ENCODE measurements around the gene TUT4.

Gene TUT4

GRCh38 chr1:52531249-52531872 is 21.5 kb downstream of the TUT4 start:
- DNase-seq, result no peak

- no peak for DNase-seq
These were observed 22.2 kb downstream of the TUT4 start for GRCh38 chr1:52530563-52531144.

GRCh38 chr1:52523376-52523775 is 29.5 kb downstream of the TUT4 start:
- DNase-seq, result no peak

GRCh38 chr1:52520148-52520547 is 32.7 kb downstream of the TUT4 start:
- DNase-seq, result no peak

GRCh38 chr1:52518962-52519361 is 33.9 kb downstream of the TUT4 start:
- no peak for DNase-seq

GRCh38 chr1:52511851-52512615 is 40.9 kb downstream of the TUT4 start:
- no peak for DNase-seq

GRCh38 chr1:52511439-52511838 is 41.5 kb downstream of the TUT4 start:
- DNase-seq, result no peak

- DNase-seq, result no peak
These were observed 45.9 kb downstream of the TUT4 start for GRCh38 chr1:52506920-52507546.

- no peak for DNase-seq
These were observed 46.5 kb downstream of the TUT4 start for GRCh38 chr1:52506349-52506748.

GRCh38 chr1:52504720-52505119 is 48.2 kb downstream of the TUT4 start:
- no peak for DNase-seq

- DNase-seq, result no peak
These were observed 49.2 kb downstream of the TUT4 start for GRCh38 chr1:52503706-52504105.

- DNase-seq, result no peak
These were observed 50.1 kb downstream of the TUT4 start for GRCh38 chr1:52502789-52503188.

- DNase-seq, result no peak
These were observed 65.3 kb downstream of the TUT4 start for GRCh38 chr1:52487632-52488031.

- DNase-seq, result no peak
These were observed 70.4 kb downstream of the TUT4 start for GRCh38 chr1:52482326-52483004.

GRCh38 chr1:52479076-52479475 is 73.8 kb downstream of the TUT4 start:
- no peak for DNase-seq

GRCh38 chr1:52477876-52478275 is 75.0 kb downstream of the TUT4 start:
- no peak for DNase-seq

GRCh38 chr1:52476943-52477342 is 75.9 kb downstream of the TUT4 start:
- no peak for DNase-seq

GRCh38 chr1:52474807-52475206 is 78.1 kb downstream of the TUT4 start:
- no peak for DNase-seq

GRCh38 chr1:52473039-52473438 is 79.9 kb downstream of the TUT4 start:
- DNase-seq, result no peak

- DNase-seq, result no peak
These were observed 80.5 kb downstream of the TUT4 start for GRCh38 chr1:52472384-52472783.

GRCh38 chr1:52469108-52469507 is 83.8 kb downstream of the TUT4 start:
- DNase-seq, result no peak

GRCh38 chr1:52463891-52464290 is 89.0 kb downstream of the TUT4 start:
- DNase-seq, result no peak

GRCh38 chr1:52461821-52462220 is 91.1 kb downstream of the TUT4 start:
- DNase-seq, result no peak

Data from SIG-M5 (cell line).